D721Med (cell line): ENCODE data around the gene MYO7B.

Experiments used
- DNase-seq: peaks from one replicate; pipeline ENCODE4 v3.0.0; 2011; ENCODE audit warnings: low spot score; ENCODE audit not compliant: insufficient read length
- FAIRE-seq: peaks from 2 replicates; lab custom pipeline; 2011; peaks lifted over from hg19 to GRCh38; lab: Jason Lieb, UNC
- TF ChIP-seq, protein P1 (sequence below): IDR thresholded peaks from 2 replicates; pipeline ENCODE4 v1.5.1; 2012; ENCODE audit warnings: mild to moderate bottlenecking, control low read depth; ENCODE audit not compliant: insufficient read depth; ENCODE audit errors: missing control alignments

Gene MYO7B

DNA sequence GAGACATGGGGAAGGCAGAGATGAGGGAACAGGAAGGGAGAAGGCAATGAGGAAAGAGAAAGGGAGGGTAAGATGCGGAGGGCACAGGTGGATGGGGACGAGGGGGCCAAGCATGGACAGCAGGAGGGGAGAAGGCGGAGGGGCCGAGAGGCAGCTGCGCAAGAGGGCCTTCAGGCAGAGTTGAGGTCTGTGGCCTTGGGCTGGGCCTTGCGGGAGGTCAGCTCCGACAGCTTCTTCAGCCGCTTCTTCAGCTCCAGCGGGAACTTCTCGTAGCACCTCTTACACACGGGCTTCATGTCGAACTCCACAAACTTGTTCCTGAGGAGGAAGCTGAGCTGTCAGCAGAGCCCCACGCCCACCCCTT is 103.6 kb downstream of the MYO7B start:
- no peak for DNase-seq
- no peak for FAIRE-seq
- TF ChIP-seq, protein P1, sequence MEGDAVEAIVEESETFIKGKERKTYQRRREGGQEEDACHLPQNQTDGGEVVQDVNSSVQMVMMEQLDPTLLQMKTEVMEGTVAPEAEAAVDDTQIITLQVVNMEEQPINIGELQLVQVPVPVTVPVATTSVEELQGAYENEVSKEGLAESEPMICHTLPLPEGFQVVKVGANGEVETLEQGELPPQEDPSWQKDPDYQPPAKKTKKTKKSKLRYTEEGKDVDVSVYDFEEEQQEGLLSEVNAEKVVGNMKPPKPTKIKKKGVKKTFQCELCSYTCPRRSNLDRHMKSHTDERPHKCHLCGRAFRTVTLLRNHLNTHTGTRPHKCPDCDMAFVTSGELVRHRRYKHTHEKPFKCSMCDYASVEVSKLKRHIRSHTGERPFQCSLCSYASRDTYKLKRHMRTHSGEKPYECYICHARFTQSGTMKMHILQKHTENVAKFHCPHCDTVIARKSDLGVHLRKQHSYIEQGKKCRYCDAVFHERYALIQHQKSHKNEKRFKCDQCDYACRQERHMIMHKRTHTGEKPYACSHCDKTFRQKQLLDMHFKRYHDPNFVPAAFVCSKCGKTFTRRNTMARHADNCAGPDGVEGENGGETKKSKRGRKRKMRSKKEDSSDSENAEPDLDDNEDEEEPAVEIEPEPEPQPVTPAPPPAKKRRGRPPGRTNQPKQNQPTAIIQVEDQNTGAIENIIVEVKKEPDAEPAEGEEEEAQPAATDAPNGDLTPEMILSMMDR = no peak

DNA sequence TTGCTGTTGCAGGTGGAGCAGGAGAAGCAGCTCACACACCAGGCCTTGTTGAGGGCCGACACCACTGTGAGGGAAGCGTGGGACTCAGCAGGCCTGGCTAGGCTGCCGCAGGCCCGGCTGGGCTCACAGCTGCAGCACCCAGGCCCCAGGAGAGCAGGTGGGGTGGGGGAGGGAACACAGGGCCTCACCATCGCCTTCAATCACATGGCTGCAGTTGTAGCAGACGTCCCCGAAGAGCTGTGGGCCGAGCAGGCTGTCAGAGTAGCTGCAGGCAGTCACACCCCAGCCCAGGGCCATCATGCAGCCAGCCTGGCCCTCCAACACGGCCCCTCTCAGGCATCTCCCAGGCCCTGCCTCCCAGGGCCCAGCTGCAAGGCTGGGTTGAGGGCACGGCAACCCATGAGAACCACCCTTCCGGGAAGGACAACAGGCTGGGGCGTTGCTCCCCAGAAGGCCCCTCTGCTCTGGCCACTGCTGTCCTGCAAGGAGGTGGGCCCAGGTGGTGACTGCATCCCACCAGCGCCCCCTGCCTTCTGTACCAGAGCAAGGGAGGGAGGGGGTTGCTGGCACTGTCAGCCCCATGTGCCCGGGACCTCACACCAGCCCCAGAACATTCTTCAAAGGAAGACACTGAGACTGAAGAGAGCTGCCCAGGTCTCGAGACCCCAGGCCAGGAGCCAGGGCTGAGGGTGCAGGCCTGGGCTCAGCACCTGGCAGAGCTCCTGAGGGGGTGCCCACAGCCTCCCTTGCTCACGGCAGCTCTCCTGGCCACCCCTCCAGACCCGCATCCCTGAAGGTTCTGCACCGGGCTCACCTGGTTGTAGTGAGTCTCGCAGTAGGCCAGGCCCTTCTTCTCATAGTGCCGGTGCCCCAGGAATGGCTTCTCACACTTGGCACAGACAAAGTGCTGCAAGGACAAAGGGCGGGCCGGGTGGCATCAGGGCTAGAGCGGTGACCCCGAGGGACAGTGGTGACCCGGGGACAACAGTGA is 104.9 kb downstream of the MYO7B start:
- DNase-seq = no peak
- no peak for FAIRE-seq
- TF ChIP-seq, protein P1 = no peak

- FAIRE-seq (no peak), DNase-seq (no peak)
- TF ChIP-seq, protein P1 = no peak
Observed at GRCh38 chr2:127641133-127641532, 105.7 kb downstream of the MYO7B start.

DNA sequence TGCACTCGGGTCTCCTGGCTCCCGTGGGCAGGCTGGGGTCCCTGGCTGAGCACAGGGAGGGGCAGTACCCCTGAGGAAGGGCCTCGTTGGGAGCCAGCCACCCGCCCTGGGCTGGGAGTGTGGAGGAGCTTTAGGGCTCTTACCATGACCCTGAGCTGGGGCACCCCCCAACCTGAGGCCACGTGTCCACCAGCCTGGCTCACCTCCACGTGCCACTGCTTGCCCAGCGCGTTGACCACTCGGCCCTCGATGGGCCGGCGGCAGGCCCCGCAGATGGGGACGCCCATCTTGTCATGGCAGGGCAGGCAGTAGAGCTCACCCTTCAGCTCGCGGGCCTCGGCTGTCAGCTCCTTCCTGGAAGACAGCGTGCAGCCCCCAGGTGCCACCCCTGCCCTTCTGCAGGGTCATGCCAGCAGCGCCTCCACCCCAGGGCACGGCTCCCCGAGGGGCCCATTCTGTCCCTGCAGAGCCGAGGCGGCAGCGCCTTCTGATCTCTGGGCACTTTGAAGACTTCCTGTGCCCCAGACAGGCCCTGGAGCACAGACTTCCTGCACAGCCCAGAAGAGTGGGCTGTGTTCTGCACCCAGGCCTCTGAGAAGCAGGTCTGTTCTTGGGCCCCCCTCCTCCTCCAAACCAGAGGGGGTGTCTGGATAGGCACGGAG is 106.5 kb downstream of the MYO7B start:
- DNase-seq (no peak), FAIRE-seq (no peak)
- TF ChIP-seq, protein P1 = no peak

GRCh38 chr2:127642706-127643438 is 107.4 kb downstream of the MYO7B start:
- TF ChIP-seq, protein P1 = no peak
- DNase-seq = no peak
- FAIRE-seq = no peak

- FAIRE-seq (no peak), DNase-seq (no peak)
Observed at GRCh38 chr2:127643439-127644065, 108.1 kb downstream of the MYO7B start.

More at GRCh38 chr2:127643439-127644065, 108.1 kb downstream of the MYO7B start:
- TF ChIP-seq, protein P1 = no peak
